Measurements from ENCODE around the gene HDAC5. TPM values are rescaled to one million over a fixed set of nuclear protein-coding genes. Genes with fewer than 3 reads are reported as not detected.

HDAC5 gene
- total and polyA plus RNA-seq, 2 donors from 2014 or later = 25.3 to 35.6 TPM

DNA sequence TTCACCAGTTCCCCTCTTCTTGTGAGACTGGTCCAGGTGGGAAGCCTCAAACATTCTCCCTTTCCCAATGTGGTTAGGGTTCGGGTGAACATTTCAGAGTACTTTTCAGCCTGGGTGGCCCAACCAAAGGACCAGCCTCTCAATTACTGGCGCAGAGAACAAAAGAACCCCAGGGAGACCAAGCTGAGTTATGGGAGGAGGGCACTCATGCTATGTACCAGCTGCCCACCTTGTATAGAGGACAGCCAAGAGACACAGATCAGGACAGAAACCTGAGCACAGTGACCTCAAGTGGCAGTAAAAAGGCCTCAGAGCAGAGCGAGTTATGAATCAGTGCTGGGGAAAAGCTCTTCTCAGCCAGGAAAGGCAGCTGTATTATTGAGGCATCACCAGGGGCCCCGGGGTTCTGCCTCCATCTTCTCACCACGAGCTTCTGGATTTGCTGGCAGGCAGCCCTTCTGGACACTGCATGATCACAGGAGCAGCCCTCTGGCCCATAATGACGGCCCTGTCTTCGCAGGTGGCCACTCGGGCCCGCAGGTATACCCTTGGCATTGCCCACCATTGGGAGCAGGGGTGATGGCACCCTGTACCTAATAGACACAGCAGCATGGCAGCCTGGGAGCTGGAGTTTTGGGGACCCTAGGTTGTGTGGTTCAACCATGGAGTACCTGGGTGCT lies 49.1 kb downstream of the HDAC5 start:
- FAIRE-seq = no peak
- Histone ChIP-seq H3K4me3 (ENCODE audit: low read length in 3 of 3) (no peak overlapping the region), H3K9me3 (ENCODE audit: control insufficient read depth in 2 of 3, insufficient read depth in 1 of 3, low read length in 3 of 3) (no peaks in the 10 kb centered on the region), H3K27ac (ENCODE audit: low read depth in 2 of 2, low read length in 2 of 2) (no peak overlapping the region), H3K36me3 (ENCODE audit: control insufficient read depth in 2 of 3, insufficient read depth in 3 of 3, low read length in 3 of 3) (peaks cover 0 to 33% (median 9%) of the 10 kb centered on the region in 3 donors), H3K9ac (ENCODE audit: low read length in 3 of 3) (no peak overlapping the region), H3K27me3 (ENCODE audit: control insufficient read depth, insufficient read depth, low read length) (no peaks in the 10 kb centered on the region), H3K4me1 (ENCODE audit: control insufficient read depth in 2 of 3, insufficient read depth in 2 of 3, low read depth in 1 of 3, low read length in 3 of 3) (peaks cover 2 to 13% (median 9%) of the 10 kb centered on the region in 3 donors)
- intact Hi-C loops (cut with DNase I) = no loop called here
- DNase-seq = peak in 1 of 5 donors; percentile 60
- TF ChIP-seq, protein P1, sequence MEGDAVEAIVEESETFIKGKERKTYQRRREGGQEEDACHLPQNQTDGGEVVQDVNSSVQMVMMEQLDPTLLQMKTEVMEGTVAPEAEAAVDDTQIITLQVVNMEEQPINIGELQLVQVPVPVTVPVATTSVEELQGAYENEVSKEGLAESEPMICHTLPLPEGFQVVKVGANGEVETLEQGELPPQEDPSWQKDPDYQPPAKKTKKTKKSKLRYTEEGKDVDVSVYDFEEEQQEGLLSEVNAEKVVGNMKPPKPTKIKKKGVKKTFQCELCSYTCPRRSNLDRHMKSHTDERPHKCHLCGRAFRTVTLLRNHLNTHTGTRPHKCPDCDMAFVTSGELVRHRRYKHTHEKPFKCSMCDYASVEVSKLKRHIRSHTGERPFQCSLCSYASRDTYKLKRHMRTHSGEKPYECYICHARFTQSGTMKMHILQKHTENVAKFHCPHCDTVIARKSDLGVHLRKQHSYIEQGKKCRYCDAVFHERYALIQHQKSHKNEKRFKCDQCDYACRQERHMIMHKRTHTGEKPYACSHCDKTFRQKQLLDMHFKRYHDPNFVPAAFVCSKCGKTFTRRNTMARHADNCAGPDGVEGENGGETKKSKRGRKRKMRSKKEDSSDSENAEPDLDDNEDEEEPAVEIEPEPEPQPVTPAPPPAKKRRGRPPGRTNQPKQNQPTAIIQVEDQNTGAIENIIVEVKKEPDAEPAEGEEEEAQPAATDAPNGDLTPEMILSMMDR (IDR thresholded peaks at IDR 0.05; ENCODE audit: borderline replicate concordance, extremely low read depth, insufficient read depth) = no peak

GRCh38 chr17:44071772-44072171 lies 51.7 kb downstream of the HDAC5 start:
- DNase-seq (peak in 1 of 5 donors; percentile 40), FAIRE-seq (no peak)
- Histone ChIP-seq H3K9me3 (ENCODE audit: control insufficient read depth in 2 of 3, insufficient read depth in 1 of 3, low read length in 3 of 3) (no peaks in the 10 kb centered on the region), H3K9ac (ENCODE audit: low read length in 3 of 3) (peak overlapping the region; percentile 17 to 86 (median 75)), H3K27me3 (ENCODE audit: control insufficient read depth, insufficient read depth, low read length) (no peaks in the 10 kb centered on the region), H3K4me1 (ENCODE audit: control insufficient read depth in 2 of 3, insufficient read depth in 2 of 3, low read depth in 1 of 3, low read length in 3 of 3) (peaks cover 2 to 13% (median 9%) of the 10 kb centered on the region in 3 donors), H3K4me3 (ENCODE audit: low read length in 3 of 3) (peak overlapping the region; percentile 35 to 93 (median 80)), H3K36me3 (ENCODE audit: control insufficient read depth in 2 of 3, insufficient read depth in 3 of 3, low read length in 3 of 3) (peaks cover 0 to 14% (median 3%) of the 10 kb centered on the region in 3 donors), H3K27ac (ENCODE audit: low read depth in 2 of 2, low read length in 2 of 2) (no peak overlapping the region)
- TF ChIP-seq, protein P1 (IDR thresholded peaks at IDR 0.05; ENCODE audit: borderline replicate concordance, extremely low read depth, insufficient read depth) = no peak
- intact Hi-C loops (cut with DNase I) = no loop called here

DNA sequence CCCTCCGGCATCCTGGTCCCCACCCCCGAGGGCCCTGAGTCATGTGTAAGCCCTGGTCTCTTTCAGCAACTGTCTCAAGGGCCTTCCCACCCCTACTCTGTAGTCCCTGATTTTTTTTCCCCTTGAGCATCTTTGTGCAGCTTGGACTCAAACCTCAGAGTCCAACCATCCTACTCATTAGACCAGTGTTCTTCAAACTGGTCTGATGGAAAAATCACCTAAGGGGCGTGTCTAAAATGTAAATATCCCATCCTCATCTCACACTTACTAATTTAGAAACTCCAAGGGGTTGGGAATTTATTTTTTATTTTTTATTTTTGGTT lies 52.3 kb downstream of the HDAC5 start:
- Histone ChIP-seq H3K36me3 (ENCODE audit: control insufficient read depth in 2 of 3, insufficient read depth in 3 of 3, low read length in 3 of 3) (peaks cover 0 to 8% (median under 1%) of the 10 kb centered on the region in 3 donors), H3K27ac (ENCODE audit: low read depth in 2 of 2, low read length in 2 of 2) (peak overlapping the region; percentile 82 to 92), H3K27me3 (ENCODE audit: control insufficient read depth, insufficient read depth, low read length) (no peaks in the 10 kb centered on the region), H3K4me3 (ENCODE audit: low read length in 3 of 3) (peak overlapping the region; percentile 80 to 93 (median 81)), H3K4me1 (ENCODE audit: control insufficient read depth in 2 of 3, insufficient read depth in 2 of 3, low read depth in 1 of 3, low read length in 3 of 3) (peaks cover 2 to 13% (median 9%) of the 10 kb centered on the region in 3 donors), H3K9me3 (ENCODE audit: control insufficient read depth in 2 of 3, insufficient read depth in 1 of 3, low read length in 3 of 3) (no peaks in the 10 kb centered on the region), H3K9ac (ENCODE audit: low read length in 3 of 3) (peak overlapping the region; percentile 75 to 87 (median 86))
- intact Hi-C loops (cut with DNase I) = no loop called here
- DNase-seq = no peak
- TF ChIP-seq, protein P1 (IDR thresholded peaks at IDR 0.05; ENCODE audit: borderline replicate concordance, extremely low read depth, insufficient read depth) = no peak
- no peak for FAIRE-seq

All from kidney (tissue), 14 donors.